CD4-positive, alpha-beta T cell (primary cell): ENCODE results near the gene ACSBG1. TPM values are rescaled to one million over a fixed set of nuclear protein-coding genes. Genes with fewer than 3 reads are reported as not detected.

Experiments
- ATAC-seq: fragments of 200-7000 bp; cut with Tn5 transposase; one replicate; pipeline ENCODE4 v1.10.0; 2022; ENCODE audit warnings: mild to moderate bottlenecking; ENCODE audit not compliant: poor library complexity
- CTCF ChIA-PET: fragments of 350-600 bp; sonication (Branson Sonifier 250); formaldehyde crosslinking; loops from one replicate; lab custom pipeline; 2021; ENCODE audit warnings: antibody characterized with exemption, inconsistent platforms; lab: Charles Lee
- POLR2A ChIA-PET: fragments of 350-600 bp; sonication (Branson Sonifier 250); formaldehyde crosslinking; loops from one replicate; lab custom pipeline; 2021; ENCODE audit warnings: antibody characterized with exemption, inconsistent platforms; lab: Charles Lee
- DNase-seq, 14 experiments: peaks; one replicate each; pipeline ENCODE4 v3.0.0-alpha.2; 2013 to 2020; ENCODE audit warnings: mixed read lengths in 2 of 14
- H3K27ac ChIP-seq, 2 donors: one replicate each; pipeline versions ENCODE4 v1.5.1 to v1.7.0; 2013; ENCODE audit warnings: low read length in 2 of 2, low read depth in 1 of 2, mild to moderate bottlenecking in 1 of 2
- H3K27me3 ChIP-seq, 2 experiments: 1 replicate in 1 of 2; 2 replicates in 1 of 2; pipeline versions ENCODE4 v1.6.1 to v1.7.0; 2013; ENCODE audit warnings: low read length in 2 of 2, control low read depth in 1 of 2, mild to moderate bottlenecking in 1 of 2, moderate library complexity in 1 of 2; ENCODE audit not compliant: insufficient read depth in 2 of 2, control insufficient read depth in 1 of 2
- H3K36me3 ChIP-seq: one replicate; pipeline ENCODE4 v1.6.1; 2013; ENCODE audit warnings: low read length, control low read depth; ENCODE audit not compliant: insufficient read depth
- H3K4me1 ChIP-seq: one replicate; pipeline ENCODE4 v1.6.1; 2013; ENCODE audit warnings: low read length, control low read depth; ENCODE audit not compliant: insufficient read depth
- H3K4me3 ChIP-seq: one replicate; pipeline ENCODE4 v1.5.1; 2013; ENCODE audit warnings: mild to moderate bottlenecking, low read length, moderate library complexity
- H3K9me3 ChIP-seq, 2 experiments: 1 replicate in 1 of 2; 2 replicates in 1 of 2; pipeline versions ENCODE4 v1.6.1 to v1.7.0; 2013; ENCODE audit warnings: low read length in 2 of 2, mild to moderate bottlenecking in 2 of 2, control low read depth in 1 of 2, moderate library complexity in 1 of 2; ENCODE audit not compliant: control insufficient read depth in 1 of 2, insufficient read depth in 1 of 2
- H3K27ac Mint-ChIP-seq: one replicate; pipeline ENCODE4 v1.8.0; 2020; ENCODE audit warnings: mixed read lengths
- H3K27me3 Mint-ChIP-seq: one replicate; pipeline ENCODE4 v1.8.0; 2021; ENCODE audit warnings: mixed read lengths
- H3K36me3 Mint-ChIP-seq: one replicate; pipeline ENCODE4 v1.8.0; 2021; ENCODE audit warnings: low read depth, mixed read lengths
- H3K4me1 Mint-ChIP-seq: one replicate; pipeline ENCODE4 v1.8.0; 2021; ENCODE audit warnings: low read depth, mixed read lengths
- H3K4me3 Mint-ChIP-seq: one replicate; pipeline ENCODE4 v1.8.0; 2020; ENCODE audit warnings: mild to moderate bottlenecking, mixed read lengths
- H3K9me3 Mint-ChIP-seq: one replicate; pipeline ENCODE4 v1.8.0; 2020; ENCODE audit warnings: mixed read lengths
- CTCF ChIP-seq: fragments of 200-600 bp; IDR thresholded peaks from one replicate; pipeline ENCODE4 v1.8.0; 2022; ENCODE audit warnings: antibody characterized with exemption, mild to moderate bottlenecking
- intact Hi-C, 2 experiments: fragments of 100-400 bp; cut with DNase I in 1 of 2; cut with micrococcal nuclease in 1 of 2; formaldehyde crosslinking; loops; one replicate each; pipeline versions ENCODE4 v1.15.1 to v1.9.0; 2023 to 2025; cut with DNase I, micrococcal nuclease
- total RNA-seq, 174 experiments: library from RNA in 2 of 174; stranded (reverse) in 2 of 174; gene quantifications; one replicate each; pipeline ENCODE4 v1.2.3 and lab custom pipeline; 2021 to 2026

The ACSBG1 gene
- total RNA-seq, 2 experiments from 2014 or later, result 0.05 to 0.22 TPM

- no peaks in the 10 kb centered on the region for H3K9me3 Mint-ChIP-seq
- Histone ChIP-seq H3K27ac (no peak overlapping the region), H3K4me1 (no peaks in the 10 kb centered on the region), H3K27me3 (no peaks in the 10 kb centered on the region), H3K36me3 (no peaks in the 10 kb centered on the region), H3K4me3 (no peak overlapping the region), H3K9me3 (no peaks in the 10 kb centered on the region)
- H3K4me3 Mint-ChIP-seq, result no peak overlapping the region
- H3K4me1 Mint-ChIP-seq, result no peaks in the 10 kb centered on the region
- ATAC-seq, result no peak
- H3K36me3 Mint-ChIP-seq, result no peaks in the 10 kb centered on the region
- ChIA-PET CTCF (interaction anchor here (1.6 kb wide), 1 partner anchor 11 kb away, joined by 7 read pairs; no protein-coding TSS in a partner anchor), POLR2A (no interaction called here)
- no peak overlapping the region for H3K27ac Mint-ChIP-seq
- DNase-seq, result no peak
- no peaks in the 10 kb centered on the region for H3K27me3 Mint-ChIP-seq
- intact Hi-C loops, result no loop called here
- TF ChIP-seq CTCF, result no peak
Observed at GRCh38 chr15:78206326-78207109, 27.8 kb downstream of the ACSBG1 start.

GRCh38 chr15:78205856-78206255 lies 28.5 kb downstream of the ACSBG1 start:
- CTCF ChIA-PET, result interaction anchor here (0.5 to 1.6 kb wide), 2 partner anchors 10 to 14 kb away, joined by 3 to 7 read pairs; no protein-coding TSS in a partner anchor
- DNase-seq, result no peak
- Histone ChIP-seq H3K36me3 (no peaks in the 10 kb centered on the region), H3K4me3 (no peak overlapping the region), H3K9me3 (no peaks in the 10 kb centered on the region), H3K4me1 (no peaks in the 10 kb centered on the region), H3K27ac (no peak overlapping the region), H3K27me3 (no peaks in the 10 kb centered on the region)
- no peaks in the 10 kb centered on the region for H3K27me3 Mint-ChIP-seq
- H3K4me1 Mint-ChIP-seq, result no peaks in the 10 kb centered on the region
- no peaks in the 10 kb centered on the region for H3K9me3 Mint-ChIP-seq
- no peak for ATAC-seq
- POLR2A ChIA-PET, result no interaction called here
- no peaks in the 10 kb centered on the region for H3K36me3 Mint-ChIP-seq
- H3K4me3 Mint-ChIP-seq, result no peak overlapping the region
- no peak overlapping the region for H3K27ac Mint-ChIP-seq
- no peak for TF ChIP-seq CTCF
- intact Hi-C loops, result no loop called here

GRCh38 chr15:78205337-78205736 lies 29.0 kb downstream of the ACSBG1 start:
- H3K4me3 Mint-ChIP-seq, result no peak overlapping the region
- H3K27me3 ChIP-seq, result no peaks in the 10 kb centered on the region
- no peaks in the 10 kb centered on the region for H3K9me3 ChIP-seq
- no peaks in the 10 kb centered on the region for H3K36me3 ChIP-seq
- H3K36me3 Mint-ChIP-seq, result no peaks in the 10 kb centered on the region
- H3K4me3 ChIP-seq, result no peak overlapping the region
- no peaks in the 10 kb centered on the region for H3K9me3 Mint-ChIP-seq
- DNase-seq (no peak), ATAC-seq (no peak)
- CTCF ChIA-PET, result interaction anchor here (1.2 kb wide), 1 partner anchor 9 kb away, joined by 3 read pairs; no protein-coding TSS in a partner anchor
- H3K27ac ChIP-seq, result no peak overlapping the region
- no peaks in the 10 kb centered on the region for H3K27me3 Mint-ChIP-seq
- H3K4me1 ChIP-seq, result no peaks in the 10 kb centered on the region
- H3K27ac Mint-ChIP-seq, result no peak overlapping the region
- TF ChIP-seq CTCF, result no peak
- intact Hi-C loops, result no loop called here
- POLR2A ChIA-PET, result no interaction called here
- H3K4me1 Mint-ChIP-seq, result no peaks in the 10 kb centered on the region
